Gastroesophageal sphincter (tissue), 4 donors: ENCODE data around the gene GMDS. TPM values are rescaled to one million over a fixed set of nuclear protein-coding genes. Genes with fewer than 3 reads are reported as not detected.

ENCODE experiments used
- ATAC-seq: fragments of 150-250 bp; one replicate; pipeline ENCODE4 v1.9.1; 2016; ENCODE audit warnings: mild to moderate bottlenecking, moderate library complexity
- H3K27ac ChIP-seq, 4 donors: fragments of 200-600 bp; sonication (generic) in 3 of 4; 1 replicate in 3 of 4; 2 replicates in 1 of 4; pipeline ENCODE4 v1.5.1; 2016 to 2019
- H3K27me3 ChIP-seq: fragments of 200-600 bp; sonication (generic); one replicate; pipeline ENCODE4 v1.5.1; 2019
- H3K36me3 ChIP-seq, 2 donors: fragments of 200-600 bp; sonication (generic); one replicate each; pipeline ENCODE4 v1.5.1; 2019; ENCODE audit warnings: control low read depth in 1 of 2
- H3K4me1 ChIP-seq, 3 donors: fragments of 200-600 bp; sonication (generic); 1 replicate in 2 of 3; 2 replicates in 1 of 3; pipeline ENCODE4 v1.5.1; 2016 to 2019; ENCODE audit warnings: control low read depth in 2 of 3
- H3K4me3 ChIP-seq, 2 donors: fragments of 200-600 bp; sonication (generic); one replicate each; pipeline ENCODE4 v1.5.1; 2019; ENCODE audit warnings: mild to moderate bottlenecking in 1 of 2, moderate library complexity in 1 of 2
- H3K9me3 ChIP-seq, 3 donors: fragments of 200-600 bp; sonication (generic); one replicate each; pipeline ENCODE4 v1.5.1; 2017 to 2019; ENCODE audit warnings: control low read depth in 2 of 3
- EP300 ChIP-seq: sonication (generic); formaldehyde crosslinking; IDR thresholded peaks from one replicate; pipeline ENCODE4 v1.6.1; 2017; ENCODE audit warnings: antibody characterized with exemption, mild to moderate bottlenecking
- POLR2A ChIP-seq, 2 donors: fragments of 450-650 bp; IDR thresholded peaks; one replicate each; pipeline ENCODE4 v1.6.1; 2017; ENCODE audit warnings: antibody characterized with exemption in 2 of 2, mild to moderate bottlenecking in 2 of 2, moderate library complexity in 1 of 2
- POLR2AphosphoS5 ChIP-seq: sonication (generic); formaldehyde crosslinking; IDR thresholded peaks from one replicate; pipeline ENCODE4 v1.6.1; 2017; ENCODE audit warnings: antibody characterized with exemption
- WGBS, 2 donors: methylation state at CpG; one replicate each; pipeline ENCODE4 v1.1.5; 2018; ENCODE audit warnings: low coverage in 1 of 2; 5-methylcytosine and 5-hydroxymethylcytosine counted together
- total RNA-seq, 4 donors: library from RNA; depleted of rRNA; stranded (reverse); fragments of >200 nt; gene quantifications; one replicate each; pipeline ENCODE4 v1.1.0, GENCODE V29; 2016
- TF ChIP-seq, protein P1 (sequence below), 4 experiments: fragments of 200-600 bp in 2 of 4; fragments of 450-650 bp in 2 of 4; sonication (generic) in 1 of 4; IDR thresholded peaks; one replicate each; pipeline ENCODE4 v1.5.1; 2017 to 2019; ENCODE audit warnings: antibody characterized with exemption in 4 of 4, mild to moderate bottlenecking in 2 of 4, moderate library complexity in 2 of 4

The GMDS gene
- total RNA-seq, 4 donors from 2014 or later: 5.0 to 14.7 (median 6.4) TPM

DNA sequence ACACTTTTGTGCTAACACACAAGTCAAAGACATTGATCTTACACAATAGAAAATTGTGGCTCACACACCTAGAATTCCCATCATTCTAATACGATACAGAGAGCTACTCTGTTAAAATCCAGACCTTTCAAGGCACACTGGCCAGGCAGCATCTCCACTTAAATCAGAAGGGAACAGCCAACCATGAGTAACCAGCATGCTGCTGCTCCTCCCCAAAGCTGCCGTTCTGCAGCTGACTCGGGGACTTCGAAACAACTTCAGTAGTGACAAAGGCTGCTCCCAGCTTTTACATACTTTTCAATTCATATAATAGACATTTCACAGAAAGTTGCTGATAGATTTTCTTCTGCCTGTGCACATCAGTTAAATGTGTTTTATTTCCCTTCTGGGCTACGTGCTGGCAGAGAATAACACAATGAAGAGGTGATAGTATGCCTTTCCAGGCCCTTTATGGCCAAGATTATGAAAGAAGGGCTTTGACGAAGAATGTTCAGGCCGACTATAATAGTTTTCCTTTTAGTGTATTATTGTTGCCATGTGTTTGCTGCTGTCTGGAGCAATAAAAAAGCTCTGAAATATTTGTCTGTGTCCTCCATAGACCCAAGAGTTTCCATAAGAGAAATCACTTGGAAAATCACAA is 159.0 kb downstream of the GMDS start:
- no peaks in the 10 kb centered on the region for H3K9me3 ChIP-seq
- no peak for ATAC-seq
- WGBS, 2 donors: 85 to 86% methylated on average over 6 to 7 of the region's 7 CpGs
- H3K27ac ChIP-seq: no peak overlapping the region
- H3K4me3 ChIP-seq: no peak overlapping the region
- no peaks in the 10 kb centered on the region for H3K27me3 ChIP-seq
- no peaks in the 10 kb centered on the region for H3K36me3 ChIP-seq
- TF ChIP-seq, protein P1, sequence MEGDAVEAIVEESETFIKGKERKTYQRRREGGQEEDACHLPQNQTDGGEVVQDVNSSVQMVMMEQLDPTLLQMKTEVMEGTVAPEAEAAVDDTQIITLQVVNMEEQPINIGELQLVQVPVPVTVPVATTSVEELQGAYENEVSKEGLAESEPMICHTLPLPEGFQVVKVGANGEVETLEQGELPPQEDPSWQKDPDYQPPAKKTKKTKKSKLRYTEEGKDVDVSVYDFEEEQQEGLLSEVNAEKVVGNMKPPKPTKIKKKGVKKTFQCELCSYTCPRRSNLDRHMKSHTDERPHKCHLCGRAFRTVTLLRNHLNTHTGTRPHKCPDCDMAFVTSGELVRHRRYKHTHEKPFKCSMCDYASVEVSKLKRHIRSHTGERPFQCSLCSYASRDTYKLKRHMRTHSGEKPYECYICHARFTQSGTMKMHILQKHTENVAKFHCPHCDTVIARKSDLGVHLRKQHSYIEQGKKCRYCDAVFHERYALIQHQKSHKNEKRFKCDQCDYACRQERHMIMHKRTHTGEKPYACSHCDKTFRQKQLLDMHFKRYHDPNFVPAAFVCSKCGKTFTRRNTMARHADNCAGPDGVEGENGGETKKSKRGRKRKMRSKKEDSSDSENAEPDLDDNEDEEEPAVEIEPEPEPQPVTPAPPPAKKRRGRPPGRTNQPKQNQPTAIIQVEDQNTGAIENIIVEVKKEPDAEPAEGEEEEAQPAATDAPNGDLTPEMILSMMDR (IDR thresholded peaks at IDR 0.05): no peak
- TF ChIP-seq POLR2AphosphoS5: no peak
- TF ChIP-seq POLR2A (IDR thresholded peaks at IDR 0.05): no peak
- TF ChIP-seq EP300: no peak
- H3K4me1 ChIP-seq: no peaks in the 10 kb centered on the region

DNA sequence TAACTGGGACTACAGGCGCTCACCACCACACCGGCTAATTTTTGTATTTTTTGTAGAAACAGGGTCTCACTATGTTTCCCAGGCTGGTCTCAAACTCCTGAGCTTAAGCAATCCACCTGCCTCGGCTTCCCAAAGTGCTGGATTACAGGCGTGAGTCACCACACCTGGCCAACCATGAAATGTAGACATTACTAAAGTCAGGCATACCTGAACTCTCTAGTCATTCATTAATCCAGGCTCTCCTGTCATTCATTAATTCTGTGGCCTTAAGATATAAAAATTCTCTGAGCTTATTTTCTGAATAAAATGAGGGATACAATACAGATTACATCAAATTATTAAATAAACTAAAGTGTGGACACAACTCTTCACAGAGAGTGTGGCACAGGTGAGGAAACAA is 159.7 kb downstream of the GMDS start:
- Histone ChIP-seq H3K4me1 (no peaks in the 10 kb centered on the region), H3K4me3 (no peak overlapping the region), H3K27ac (no peak overlapping the region), H3K9me3 (no peaks in the 10 kb centered on the region), H3K27me3 (no peaks in the 10 kb centered on the region), H3K36me3 (no peaks in the 10 kb centered on the region)
- no peak for TF ChIP-seq EP300
- no peak for TF ChIP-seq POLR2AphosphoS5
- TF ChIP-seq, protein P1 (IDR thresholded peaks at IDR 0.05): no peak
- no peak for TF ChIP-seq POLR2A (IDR thresholded peaks at IDR 0.05)
- WGBS, 2 donors: 94 to 100% methylated on average over 3 to 4 of the region's 4 CpGs
- ATAC-seq: no peak

DNA sequence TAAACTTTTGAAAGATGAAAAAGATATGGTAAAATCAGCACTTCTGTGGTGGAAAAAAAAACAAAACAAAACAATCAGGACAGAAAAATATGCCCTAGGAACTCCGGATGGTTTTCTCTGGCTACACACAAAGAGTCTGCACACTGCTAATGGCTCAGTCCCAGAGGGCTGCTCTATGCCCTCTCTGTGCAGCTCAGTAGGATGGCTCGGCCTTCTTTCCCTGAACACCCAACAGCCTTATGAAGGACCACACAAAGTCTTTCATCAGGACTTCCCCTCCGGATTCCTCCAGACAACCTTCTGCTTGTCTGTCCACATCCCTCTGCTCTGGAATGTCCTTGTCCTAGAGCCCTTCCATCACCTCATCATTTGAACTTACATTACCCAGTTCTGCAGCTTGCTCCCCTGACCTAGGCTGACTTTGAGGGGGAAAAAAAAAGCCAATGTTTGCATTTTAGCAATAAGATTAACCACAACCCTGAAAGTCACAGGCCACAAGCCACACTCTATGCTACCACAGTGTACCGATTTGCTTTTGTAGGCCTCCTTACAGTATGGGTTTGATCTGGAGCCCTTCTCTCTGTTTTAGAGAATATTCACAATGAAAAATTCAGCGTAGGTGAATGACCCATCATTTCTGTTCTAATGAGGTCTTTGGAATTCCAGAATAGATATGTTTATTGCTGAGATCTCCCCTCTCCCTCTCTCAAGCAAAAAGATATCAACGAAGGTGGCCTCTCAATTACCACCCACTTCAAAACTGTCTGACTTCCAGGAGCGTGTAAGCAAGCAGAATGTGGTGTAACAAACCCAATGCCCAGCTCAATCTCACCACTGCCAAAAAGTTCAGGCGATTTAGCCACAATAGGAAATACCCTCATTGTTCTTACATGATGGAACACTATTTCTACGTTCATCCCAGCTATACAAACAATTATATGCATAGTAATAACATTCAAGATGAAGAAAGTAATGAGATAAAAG is 164.0 kb downstream of the GMDS start:
- Histone ChIP-seq H3K4me3 (no peak overlapping the region), H3K36me3 (no peaks in the 10 kb centered on the region), H3K27me3 (no peaks in the 10 kb centered on the region), H3K4me1 (no peaks in the 10 kb centered on the region), H3K27ac (no peak overlapping the region), H3K9me3 (peaks cover 0 to 17% (median 0%) of the 10 kb centered on the region in 3 donors)
- 88 to 89% methylated on average over 4 to 9 of the region's 9 CpGs for WGBS, 2 donors
- TF ChIP-seq POLR2A (IDR thresholded peaks at IDR 0.05) (no peak), POLR2AphosphoS5 (no peak), EP300 (no peak)
- TF ChIP-seq, protein P1 (IDR thresholded peaks at IDR 0.05): no peak
- ATAC-seq: no peak

DNA sequence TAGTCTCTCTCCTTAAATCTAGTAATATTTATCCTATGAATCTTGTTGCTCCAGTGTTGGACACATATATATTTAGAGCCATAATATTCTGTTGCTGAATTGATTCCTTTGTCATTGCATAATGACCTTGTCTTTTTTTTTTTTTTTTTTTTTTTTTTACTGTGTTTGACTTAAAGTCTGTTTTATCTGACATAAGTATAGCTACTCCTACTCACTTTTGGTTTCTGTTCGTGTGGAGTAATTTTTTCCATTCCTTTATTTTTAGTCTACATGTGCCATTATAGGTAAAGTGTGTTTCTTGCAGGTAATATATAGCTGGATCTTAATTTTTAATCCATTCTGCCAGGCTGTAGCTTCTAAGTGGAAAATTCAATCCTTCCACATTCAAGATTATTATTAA is 166.5 kb downstream of the GMDS start:
- H3K27ac ChIP-seq: no peak overlapping the region
- no peak for TF ChIP-seq POLR2AphosphoS5
- TF ChIP-seq EP300: no peak
- TF ChIP-seq POLR2A (IDR thresholded peaks at IDR 0.05): no peak
- TF ChIP-seq, protein P1 (IDR thresholded peaks at IDR 0.05): no peak
- no peaks in the 10 kb centered on the region for H3K36me3 ChIP-seq
- no peak overlapping the region for H3K4me3 ChIP-seq
- WGBS, 2 donors: 67% methylated on average over 1 of the region's 1 CpG; no CpG with 5 or more reads in 1 of the 2 donors
- ATAC-seq: no peak
- no peaks in the 10 kb centered on the region for H3K27me3 ChIP-seq
- H3K9me3 ChIP-seq: peaks cover 0 to 17% (median 0%) of the 10 kb centered on the region in 3 donors
- no peaks in the 10 kb centered on the region for H3K4me1 ChIP-seq
